HepG2 (cell line): Measurements from ENCODE around the gene STIP1. TPM values are rescaled to one million over a fixed set of nuclear protein-coding genes. Genes with fewer than 3 reads are reported as not detected.

Experiments
- AGO2 ChIP-seq: fragments of 200-400 bp; formaldehyde crosslinking; optimal IDR thresholded peaks from 2 replicates; pipeline ENCODE3; 2017; ENCODE audit warnings: mild to moderate bottlenecking, low read depth, low read length, moderate library complexity
- HNRNPK ChIP-seq: fragments of 200-400 bp; formaldehyde crosslinking; IDR thresholded peaks from 2 replicates; pipeline ENCODE4 v1.6.1; 2018; ENCODE audit warnings: low read length, low read depth, moderate library complexity, mild to moderate bottlenecking; ENCODE audit not compliant: poor library complexity, severe bottlenecking
- RFXANK ChIP-seq: IDR thresholded peaks from 2 replicates; pipeline ENCODE4 v1.6.1; 2016
- ZNF354B ChIP-seq: sonication (generic); formaldehyde crosslinking; IDR thresholded peaks from 2 replicates; pipeline ENCODE4 v1.8.0; 2022; ENCODE audit warnings: mild to moderate bottlenecking, missing genetic modification reagents
- ZNF788 ChIP-seq: sonication (generic); formaldehyde crosslinking; IDR thresholded peaks from 2 replicates; pipeline ENCODE4 v1.5.0; 2020; ENCODE audit warnings: mild to moderate bottlenecking, missing genetic modification reagents, borderline replicate concordance
- polyA plus RNA-seq, 8 experiments: library from polyadenylated mRNA; depleted of rRNA in 3 of 8; stranded (reverse) in 7 of 8; unstranded in 1 of 8; fragments of >200 nt; fragmentation: Illumina TruSeq in 4 of 8; extraction: Trizol in 4 of 8; gene quantifications; 2 replicates each; pipeline versions ENCODE4 v1.2.1 to v1.2.3, GENCODE V29; 2011 to 2016; ENCODE audit warnings: low read depth in 4 of 8, missing spikeins in 1 of 8, mixed read lengths in 1 of 8; ENCODE audit not compliant: insufficient read depth in 1 of 8
- total RNA-seq, 5 experiments: library from RNA; depleted of rRNA; stranded (reverse); fragments of >200 nt; fragmentation: Illumina TruSeq; extraction: Trizol; gene quantifications; 2 replicates each; pipeline ENCODE4 v1.2.3, GENCODE V29; 2016; ENCODE audit warnings: low read depth in 1 of 5
- TF ChIP-seq, protein P1 (sequence below): sonication (generic); formaldehyde crosslinking; IDR thresholded peaks from 2 replicates; pipeline ENCODE4 v1.4.0; 2020; ENCODE audit warnings: missing genetic modification reagents
- TF ChIP-seq, protein P2 (sequence below): sonication (generic); formaldehyde crosslinking; IDR thresholded peaks from 2 replicates; pipeline ENCODE4 v1.5.1; 2020; ENCODE audit warnings: missing genetic modification reagents, mild to moderate bottlenecking, borderline replicate concordance
- TF ChIP-seq, protein P3 (sequence below): sonication (generic); formaldehyde crosslinking; IDR thresholded peaks from 2 replicates; pipeline ENCODE4 v1.9.0; 2022; ENCODE audit warnings: missing genetic modification reagents, mild to moderate bottlenecking, borderline replicate concordance
- TF ChIP-seq, protein P4 (sequence below): sonication (generic); formaldehyde crosslinking; IDR thresholded peaks from 2 replicates; pipeline ENCODE4 v1.5.1; 2020; ENCODE audit warnings: mild to moderate bottlenecking, missing genetic modification reagents, moderate library complexity
- TF ChIP-seq, protein P5 (sequence below): sonication (generic); formaldehyde crosslinking; IDR thresholded peaks from 2 replicates; pipeline ENCODE4 v1.5.0; 2020; ENCODE audit warnings: mild to moderate bottlenecking, missing genetic modification reagents, moderate library complexity

The STIP1 gene
- total and polyA plus RNA-seq, 2 of the 13 experiments (the other 11 are each of a cell fraction or from before 2014, with no cell fraction given) = 81.1 to 217 TPM

DNA sequence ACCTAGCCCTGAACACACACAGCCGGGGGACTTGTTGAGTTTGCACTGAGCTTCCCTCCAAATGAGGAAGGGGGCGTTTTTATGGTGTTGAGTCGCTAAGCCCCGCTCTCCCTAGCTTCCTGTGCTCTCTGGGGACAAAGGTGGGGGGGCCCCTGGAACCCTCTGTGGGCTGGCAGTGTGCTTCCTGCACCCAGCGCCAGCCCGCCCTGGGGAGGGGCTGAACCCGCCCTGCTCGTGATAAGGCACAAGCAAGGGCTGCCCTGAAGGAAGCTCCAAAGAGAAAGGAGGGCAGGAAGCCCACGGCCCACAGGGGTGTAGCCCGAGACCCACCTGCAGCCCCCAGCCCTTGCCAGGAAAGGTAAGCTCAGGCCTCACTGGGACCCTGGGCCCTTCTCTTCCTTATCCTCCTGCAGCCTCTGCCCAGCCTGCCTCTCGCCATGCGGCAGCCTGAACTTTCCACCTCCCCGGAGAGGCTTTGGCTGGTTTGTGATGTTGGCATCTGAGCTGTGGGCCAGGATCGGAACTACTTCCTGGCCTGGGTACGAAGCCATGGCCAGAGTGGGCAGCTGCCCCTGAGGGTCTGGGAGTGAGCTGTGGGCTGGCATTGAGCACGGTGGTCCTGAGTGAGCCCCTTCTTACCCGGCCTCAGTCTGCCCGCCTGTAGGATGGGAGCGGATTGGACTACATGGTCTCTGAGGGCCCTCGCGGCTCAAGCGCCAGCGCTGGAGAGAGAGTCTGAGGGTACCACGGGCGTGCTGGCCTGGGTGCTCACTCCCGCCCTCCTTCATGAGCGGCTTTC, 20.7 kb downstream of the STIP1 start, which contains the start of gene FERMT3 (continued):
- TF ChIP-seq, protein P1, sequence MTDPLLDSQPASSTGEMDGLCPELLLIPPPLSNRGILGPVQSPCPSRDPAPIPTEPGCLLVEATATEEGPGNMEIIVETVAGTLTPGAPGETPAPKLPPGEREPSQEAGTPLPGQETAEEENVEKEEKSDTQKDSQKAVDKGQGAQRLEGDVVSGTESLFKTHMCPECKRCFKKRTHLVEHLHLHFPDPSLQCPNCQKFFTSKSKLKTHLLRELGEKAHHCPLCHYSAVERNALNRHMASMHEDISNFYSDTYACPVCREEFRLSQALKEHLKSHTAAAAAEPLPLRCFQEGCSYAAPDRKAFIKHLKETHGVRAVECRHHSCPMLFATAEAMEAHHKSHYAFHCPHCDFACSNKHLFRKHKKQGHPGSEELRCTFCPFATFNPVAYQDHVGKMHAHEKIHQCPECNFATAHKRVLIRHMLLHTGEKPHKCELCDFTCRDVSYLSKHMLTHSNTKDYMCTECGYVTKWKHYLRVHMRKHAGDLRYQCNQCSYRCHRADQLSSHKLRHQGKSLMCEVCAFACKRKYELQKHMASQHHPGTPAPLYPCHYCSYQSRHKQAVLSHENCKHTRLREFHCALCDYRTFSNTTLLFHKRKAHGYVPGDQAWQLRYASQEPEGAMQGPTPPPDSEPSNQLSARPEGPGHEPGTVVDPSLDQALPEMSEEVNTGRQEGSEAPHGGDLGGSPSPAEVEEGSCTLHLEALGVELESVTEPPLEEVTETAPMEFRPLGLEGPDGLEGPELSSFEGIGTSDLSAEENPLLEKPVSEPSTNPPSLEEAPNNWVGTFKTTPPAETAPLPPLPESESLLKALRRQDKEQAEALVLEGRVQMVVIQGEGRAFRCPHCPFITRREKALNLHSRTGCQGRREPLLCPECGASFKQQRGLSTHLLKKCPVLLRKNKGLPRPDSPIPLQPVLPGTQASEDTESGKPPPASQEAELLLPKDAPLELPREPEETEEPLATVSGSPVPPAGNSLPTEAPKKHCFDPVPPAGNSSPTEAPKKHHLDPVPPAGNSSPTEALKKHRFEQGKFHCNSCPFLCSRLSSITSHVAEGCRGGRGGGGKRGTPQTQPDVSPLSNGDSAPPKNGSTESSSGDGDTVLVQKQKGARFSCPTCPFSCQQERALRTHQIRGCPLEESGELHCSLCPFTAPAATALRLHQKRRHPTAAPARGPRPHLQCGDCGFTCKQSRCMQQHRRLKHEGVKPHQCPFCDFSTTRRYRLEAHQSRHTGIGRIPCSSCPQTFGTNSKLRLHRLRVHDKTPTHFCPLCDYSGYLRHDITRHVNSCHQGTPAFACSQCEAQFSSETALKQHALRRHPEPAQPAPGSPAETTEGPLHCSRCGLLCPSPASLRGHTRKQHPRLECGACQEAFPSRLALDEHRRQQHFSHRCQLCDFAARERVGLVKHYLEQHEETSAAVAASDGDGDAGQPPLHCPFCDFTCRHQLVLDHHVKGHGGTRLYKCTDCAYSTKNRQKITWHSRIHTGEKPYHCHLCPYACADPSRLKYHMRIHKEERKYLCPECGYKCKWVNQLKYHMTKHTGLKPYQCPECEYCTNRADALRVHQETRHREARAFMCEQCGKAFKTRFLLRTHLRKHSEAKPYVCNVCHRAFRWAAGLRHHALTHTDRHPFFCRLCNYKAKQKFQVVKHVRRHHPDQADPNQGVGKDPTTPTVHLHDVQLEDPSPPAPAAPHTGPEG (CRISPR knock-in tag) = no peak
- TF ChIP-seq, protein P2, sequence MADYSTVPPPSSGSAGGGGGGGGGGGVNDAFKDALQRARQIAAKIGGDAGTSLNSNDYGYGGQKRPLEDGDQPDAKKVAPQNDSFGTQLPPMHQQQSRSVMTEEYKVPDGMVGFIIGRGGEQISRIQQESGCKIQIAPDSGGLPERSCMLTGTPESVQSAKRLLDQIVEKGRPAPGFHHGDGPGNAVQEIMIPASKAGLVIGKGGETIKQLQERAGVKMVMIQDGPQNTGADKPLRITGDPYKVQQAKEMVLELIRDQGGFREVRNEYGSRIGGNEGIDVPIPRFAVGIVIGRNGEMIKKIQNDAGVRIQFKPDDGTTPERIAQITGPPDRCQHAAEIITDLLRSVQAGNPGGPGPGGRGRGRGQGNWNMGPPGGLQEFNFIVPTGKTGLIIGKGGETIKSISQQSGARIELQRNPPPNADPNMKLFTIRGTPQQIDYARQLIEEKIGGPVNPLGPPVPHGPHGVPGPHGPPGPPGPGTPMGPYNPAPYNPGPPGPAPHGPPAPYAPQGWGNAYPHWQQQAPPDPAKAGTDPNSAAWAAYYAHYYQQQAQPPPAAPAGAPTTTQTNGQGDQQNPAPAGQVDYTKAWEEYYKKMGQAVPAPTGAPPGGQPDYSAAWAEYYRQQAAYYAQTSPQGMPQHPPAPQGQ (CRISPR knock-in tag) = no peak
- TF ChIP-seq AGO2 (peak; percentile 77), RFXANK (no peak), HNRNPK (no peak), ZNF354B (CRISPR knock-in tag) (no peak), ZNF788 (CRISPR knock-in tag) (no peak)
- TF ChIP-seq, protein P3, sequence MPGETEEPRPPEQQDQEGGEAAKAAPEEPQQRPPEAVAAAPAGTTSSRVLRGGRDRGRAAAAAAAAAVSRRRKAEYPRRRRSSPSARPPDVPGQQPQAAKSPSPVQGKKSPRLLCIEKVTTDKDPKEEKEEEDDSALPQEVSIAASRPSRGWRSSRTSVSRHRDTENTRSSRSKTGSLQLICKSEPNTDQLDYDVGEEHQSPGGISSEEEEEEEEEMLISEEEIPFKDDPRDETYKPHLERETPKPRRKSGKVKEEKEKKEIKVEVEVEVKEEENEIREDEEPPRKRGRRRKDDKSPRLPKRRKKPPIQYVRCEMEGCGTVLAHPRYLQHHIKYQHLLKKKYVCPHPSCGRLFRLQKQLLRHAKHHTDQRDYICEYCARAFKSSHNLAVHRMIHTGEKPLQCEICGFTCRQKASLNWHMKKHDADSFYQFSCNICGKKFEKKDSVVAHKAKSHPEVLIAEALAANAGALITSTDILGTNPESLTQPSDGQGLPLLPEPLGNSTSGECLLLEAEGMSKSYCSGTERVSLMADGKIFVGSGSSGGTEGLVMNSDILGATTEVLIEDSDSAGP (CRISPR knock-in tag) = no peak
- TF ChIP-seq, protein P4, sequence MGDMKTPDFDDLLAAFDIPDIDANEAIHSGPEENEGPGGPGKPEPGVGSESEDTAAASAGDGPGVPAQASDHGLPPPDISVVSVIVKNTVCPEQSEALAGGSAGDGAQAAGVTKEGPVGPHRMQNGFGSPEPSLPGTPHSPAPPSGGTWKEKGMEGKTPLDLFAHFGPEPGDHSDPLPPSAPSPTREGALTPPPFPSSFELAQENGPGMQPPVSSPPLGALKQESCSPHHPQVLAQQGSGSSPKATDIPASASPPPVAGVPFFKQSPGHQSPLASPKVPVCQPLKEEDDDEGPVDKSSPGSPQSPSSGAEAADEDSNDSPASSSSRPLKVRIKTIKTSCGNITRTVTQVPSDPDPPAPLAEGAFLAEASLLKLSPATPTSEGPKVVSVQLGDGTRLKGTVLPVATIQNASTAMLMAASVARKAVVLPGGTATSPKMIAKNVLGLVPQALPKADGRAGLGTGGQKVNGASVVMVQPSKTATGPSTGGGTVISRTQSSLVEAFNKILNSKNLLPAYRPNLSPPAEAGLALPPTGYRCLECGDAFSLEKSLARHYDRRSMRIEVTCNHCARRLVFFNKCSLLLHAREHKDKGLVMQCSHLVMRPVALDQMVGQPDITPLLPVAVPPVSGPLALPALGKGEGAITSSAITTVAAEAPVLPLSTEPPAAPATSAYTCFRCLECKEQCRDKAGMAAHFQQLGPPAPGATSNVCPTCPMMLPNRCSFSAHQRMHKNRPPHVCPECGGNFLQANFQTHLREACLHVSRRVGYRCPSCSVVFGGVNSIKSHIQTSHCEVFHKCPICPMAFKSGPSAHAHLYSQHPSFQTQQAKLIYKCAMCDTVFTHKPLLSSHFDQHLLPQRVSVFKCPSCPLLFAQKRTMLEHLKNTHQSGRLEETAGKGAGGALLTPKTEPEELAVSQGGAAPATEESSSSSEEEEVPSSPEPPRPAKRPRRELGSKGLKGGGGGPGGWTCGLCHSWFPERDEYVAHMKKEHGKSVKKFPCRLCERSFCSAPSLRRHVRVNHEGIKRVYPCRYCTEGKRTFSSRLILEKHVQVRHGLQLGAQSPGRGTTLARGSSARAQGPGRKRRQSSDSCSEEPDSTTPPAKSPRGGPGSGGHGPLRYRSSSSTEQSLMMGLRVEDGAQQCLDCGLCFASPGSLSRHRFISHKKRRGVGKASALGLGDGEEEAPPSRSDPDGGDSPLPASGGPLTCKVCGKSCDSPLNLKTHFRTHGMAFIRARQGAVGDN (CRISPR knock-in tag) = peak; percentile 45
- TF ChIP-seq, protein P5, sequence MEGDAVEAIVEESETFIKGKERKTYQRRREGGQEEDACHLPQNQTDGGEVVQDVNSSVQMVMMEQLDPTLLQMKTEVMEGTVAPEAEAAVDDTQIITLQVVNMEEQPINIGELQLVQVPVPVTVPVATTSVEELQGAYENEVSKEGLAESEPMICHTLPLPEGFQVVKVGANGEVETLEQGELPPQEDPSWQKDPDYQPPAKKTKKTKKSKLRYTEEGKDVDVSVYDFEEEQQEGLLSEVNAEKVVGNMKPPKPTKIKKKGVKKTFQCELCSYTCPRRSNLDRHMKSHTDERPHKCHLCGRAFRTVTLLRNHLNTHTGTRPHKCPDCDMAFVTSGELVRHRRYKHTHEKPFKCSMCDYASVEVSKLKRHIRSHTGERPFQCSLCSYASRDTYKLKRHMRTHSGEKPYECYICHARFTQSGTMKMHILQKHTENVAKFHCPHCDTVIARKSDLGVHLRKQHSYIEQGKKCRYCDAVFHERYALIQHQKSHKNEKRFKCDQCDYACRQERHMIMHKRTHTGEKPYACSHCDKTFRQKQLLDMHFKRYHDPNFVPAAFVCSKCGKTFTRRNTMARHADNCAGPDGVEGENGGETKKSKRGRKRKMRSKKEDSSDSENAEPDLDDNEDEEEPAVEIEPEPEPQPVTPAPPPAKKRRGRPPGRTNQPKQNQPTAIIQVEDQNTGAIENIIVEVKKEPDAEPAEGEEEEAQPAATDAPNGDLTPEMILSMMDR (CRISPR knock-in tag) = peak; percentile 35; the same call in 1 of the 2 replicates
